Measurements from ENCODE around the gene HOXC11.

The HOXC11 gene

DNA sequence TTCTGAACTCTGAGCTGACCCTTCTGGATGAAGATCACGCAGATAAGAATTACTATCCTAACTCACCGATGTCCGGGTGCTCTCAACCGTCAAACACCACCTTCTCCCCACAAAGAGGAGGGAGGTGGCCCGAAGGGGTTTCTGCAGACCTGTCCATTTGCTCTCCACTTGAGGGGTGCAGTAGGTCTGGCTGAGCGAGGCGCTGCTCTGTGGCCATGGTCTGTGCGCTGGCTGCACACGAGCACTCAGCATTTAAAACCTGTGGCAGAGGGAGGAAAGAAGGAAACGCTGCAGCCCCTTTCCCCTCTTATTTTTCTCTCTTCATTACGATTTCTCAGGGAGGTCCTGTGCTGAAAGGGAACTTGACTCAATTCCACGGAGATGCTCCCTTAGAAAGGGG is 35.8 kb upstream of the HOXC11 start:
- no peak overlapping the region for H3K9ac ChIP-seq (ENCODE audit: low read length)
- no peaks in the 10 kb centered on the region for H3K36me3 ChIP-seq (ENCODE audit: insufficient read depth, low read length)
- H3K27me3 ChIP-seq (ENCODE audit: control insufficient read depth in 1 of 2, insufficient read depth in 2 of 2, low read length in 2 of 2), result peaks cover 91 to 98% of the 10 kb centered on the region in 2 donors
- H3K27ac ChIP-seq (ENCODE audit: low read depth, low read length), result no peak overlapping the region
- no peaks in the 10 kb centered on the region for H3K9me3 ChIP-seq (ENCODE audit: low read length)
- H3K4me1 ChIP-seq (ENCODE audit: insufficient read depth, low read length), result peaks cover 10% of the 10 kb centered on the region
- no peak overlapping the region for H3K4me3 ChIP-seq (ENCODE audit: low read depth in 1 of 2, low read length in 2 of 2)

GRCh38 chr12:53937596-53938325 is 35.2 kb upstream of the HOXC11 start:
- Histone ChIP-seq H3K27ac (ENCODE audit: low read depth, low read length) (no peak overlapping the region), H3K9me3 (ENCODE audit: low read length) (no peaks in the 10 kb centered on the region), H3K36me3 (ENCODE audit: insufficient read depth, low read length) (no peaks in the 10 kb centered on the region), H3K4me3 (ENCODE audit: low read depth in 1 of 2, low read length in 2 of 2) (no peak overlapping the region), H3K27me3 (ENCODE audit: control insufficient read depth in 1 of 2, insufficient read depth in 2 of 2, low read length in 2 of 2) (peaks cover 89 to 98% of the 10 kb centered on the region in 2 donors), H3K9ac (ENCODE audit: low read length) (no peak overlapping the region), H3K4me1 (ENCODE audit: insufficient read depth, low read length) (peaks cover 10% of the 10 kb centered on the region)

DNA sequence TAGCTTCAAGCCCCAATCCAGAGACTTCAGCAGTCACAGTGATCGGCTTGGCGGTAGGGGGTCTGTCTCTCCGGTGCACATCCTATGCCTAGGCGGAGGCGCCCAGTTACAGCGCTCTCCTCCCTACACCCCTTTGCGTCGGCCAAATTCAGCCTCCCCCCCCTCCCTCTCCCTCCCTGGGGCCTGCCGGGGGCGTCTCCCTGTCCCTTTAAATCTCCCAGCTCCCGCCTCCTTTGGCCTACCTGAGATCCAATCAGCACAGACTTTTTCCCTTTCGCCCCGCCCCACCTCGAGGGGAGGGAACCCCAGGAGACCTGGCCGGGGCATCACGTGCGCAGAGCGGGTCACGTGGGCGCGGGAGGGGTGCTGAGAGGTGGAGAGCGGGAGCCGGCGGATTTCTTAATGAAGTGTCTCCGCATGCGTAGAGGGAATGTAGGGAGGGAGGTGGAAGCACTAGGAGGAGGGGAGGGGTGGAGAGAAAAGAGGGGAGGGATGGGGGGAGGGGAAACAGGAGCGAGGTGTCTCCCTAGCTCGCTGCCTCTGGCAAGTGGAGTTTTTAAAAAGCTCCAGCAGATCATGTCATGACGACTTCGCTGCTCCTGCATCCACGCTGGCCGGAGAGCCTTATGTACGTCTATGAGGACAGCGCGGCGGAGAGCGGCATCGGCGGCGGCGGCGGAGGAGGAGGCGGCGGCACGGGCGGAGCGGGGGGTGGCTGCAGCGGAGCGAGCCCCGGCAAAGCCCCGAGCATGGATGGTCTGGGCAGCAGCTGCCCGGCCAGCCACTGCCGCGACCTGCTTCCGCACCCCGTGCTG is 34.4 kb upstream of the HOXC11 start, which contains the start of gene HOXC13:
HOXC13 (plus strand) TSS at position 506 of the 815 bp plus-strand sequence; CDS start at position 582, 76 bp downstream.
- Histone ChIP-seq H3K9ac (ENCODE audit: low read length) (no peak within 1 kb of the TSS), H3K4me1 (ENCODE audit: insufficient read depth, low read length) (peaks cover 10% of the 10 kb centered on the region), H3K36me3 (ENCODE audit: insufficient read depth, low read length) (no peaks in the 10 kb centered on the region), H3K4me3 (ENCODE audit: low read depth in 1 of 2, low read length in 2 of 2) (no peak within 1 kb of the TSS), H3K27me3 (ENCODE audit: control insufficient read depth in 1 of 2, insufficient read depth in 2 of 2, low read length in 2 of 2) (peaks cover 92 to 98% of the 10 kb centered on the region in 2 donors), H3K27ac (ENCODE audit: low read depth, low read length) (no peak within 1 kb of the TSS), H3K9me3 (ENCODE audit: low read length) (no peaks in the 10 kb centered on the region)

GRCh38 chr12:53939141-53940108 is 33.5 kb upstream of the HOXC11 start:
- Histone ChIP-seq H3K9me3 (ENCODE audit: low read length) (no peaks in the 10 kb centered on the region), H3K36me3 (ENCODE audit: insufficient read depth, low read length) (no peaks in the 10 kb centered on the region), H3K4me1 (ENCODE audit: insufficient read depth, low read length) (peaks cover 10% of the 10 kb centered on the region), H3K4me3 (ENCODE audit: low read depth in 1 of 2, low read length in 2 of 2) (no peak overlapping the region), H3K27ac (ENCODE audit: low read depth, low read length) (no peak overlapping the region), H3K9ac (ENCODE audit: low read length) (no peak overlapping the region), H3K27me3 (ENCODE audit: control insufficient read depth in 1 of 2, insufficient read depth in 2 of 2, low read length in 2 of 2) (peaks cover 94 to 98% of the 10 kb centered on the region in 2 donors)

DNA sequence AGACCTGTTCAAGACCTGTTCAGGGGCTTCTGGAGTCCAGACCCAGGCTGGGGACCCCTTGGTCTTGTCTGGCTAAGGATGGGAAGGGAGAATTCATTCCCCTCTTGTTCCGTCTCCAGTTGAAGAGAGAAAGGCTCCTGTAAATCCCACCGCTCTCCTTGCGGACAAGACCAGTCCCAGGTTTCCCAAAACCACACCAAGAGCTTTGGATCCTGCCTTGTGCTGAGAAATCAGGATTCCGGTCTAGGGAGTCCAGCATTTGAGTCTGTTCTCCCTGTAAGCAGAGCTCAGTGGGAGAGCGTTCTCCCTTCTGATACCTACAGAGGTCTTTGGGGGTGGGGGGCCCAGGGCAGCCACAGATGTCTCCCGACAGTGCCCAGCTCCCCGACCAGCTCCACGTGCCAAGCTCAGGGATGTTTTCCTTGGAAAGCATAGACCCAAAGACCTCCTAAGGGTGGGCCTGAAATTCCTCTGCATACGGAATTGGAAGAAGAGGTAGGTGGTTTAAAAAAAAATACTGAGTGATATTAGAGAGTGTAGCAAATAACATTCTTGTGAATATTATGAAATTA is 32.4 kb upstream of the HOXC11 start:
- H3K9ac ChIP-seq (ENCODE audit: low read length), result no peak overlapping the region
- H3K27me3 ChIP-seq (ENCODE audit: control insufficient read depth in 1 of 2, insufficient read depth in 2 of 2, low read length in 2 of 2), result peaks cover 94 to 98% of the 10 kb centered on the region in 2 donors
- no peak overlapping the region for H3K27ac ChIP-seq (ENCODE audit: low read depth, low read length)
- no peaks in the 10 kb centered on the region for H3K36me3 ChIP-seq (ENCODE audit: insufficient read depth, low read length)
- H3K9me3 ChIP-seq (ENCODE audit: low read length), result no peaks in the 10 kb centered on the region
- no peak overlapping the region for H3K4me3 ChIP-seq (ENCODE audit: low read depth in 1 of 2, low read length in 2 of 2)
- H3K4me1 ChIP-seq (ENCODE audit: insufficient read depth, low read length), result peaks cover 7% of the 10 kb centered on the region

GRCh38 chr12:53941187-53941586 is 31.7 kb upstream of the HOXC11 start:
- H3K36me3 ChIP-seq (ENCODE audit: insufficient read depth, low read length), result no peaks in the 10 kb centered on the region

GRCh38 chr12:53941750-53942149 is 31.2 kb upstream of the HOXC11 start:
- H3K27ac ChIP-seq (ENCODE audit: low read depth, low read length), result no peak overlapping the region
- H3K27me3 ChIP-seq (ENCODE audit: control insufficient read depth in 1 of 2, insufficient read depth in 2 of 2, low read length in 2 of 2), result peaks cover 95 to 98% of the 10 kb centered on the region in 2 donors
- H3K9me3 ChIP-seq (ENCODE audit: low read length), result no peaks in the 10 kb centered on the region
- no peaks in the 10 kb centered on the region for H3K36me3 ChIP-seq (ENCODE audit: insufficient read depth, low read length)
- H3K4me3 ChIP-seq (ENCODE audit: low read depth in 1 of 2, low read length in 2 of 2), result no peak overlapping the region
- peaks cover 4% of the 10 kb centered on the region for H3K4me1 ChIP-seq (ENCODE audit: insufficient read depth, low read length)
- H3K9ac ChIP-seq (ENCODE audit: low read length), result no peak overlapping the region

More at GRCh38 chr12:53941187-53941586, 31.7 kb upstream of the HOXC11 start:
- Histone ChIP-seq H3K4me1 (ENCODE audit: insufficient read depth, low read length) (peaks cover 4% of the 10 kb centered on the region), H3K4me3 (ENCODE audit: low read depth in 1 of 2, low read length in 2 of 2) (no peak overlapping the region), H3K27ac (ENCODE audit: low read depth, low read length) (no peak overlapping the region), H3K9me3 (ENCODE audit: low read length) (no peaks in the 10 kb centered on the region), H3K9ac (ENCODE audit: low read length) (no peak overlapping the region), H3K27me3 (ENCODE audit: control insufficient read depth in 1 of 2, insufficient read depth in 2 of 2, low read length in 2 of 2) (peaks cover 95 to 98% of the 10 kb centered on the region in 2 donors)

GRCh38 chr12:53942467-53942997 is 30.4 kb upstream of the HOXC11 start:
- H3K27me3 ChIP-seq (ENCODE audit: control insufficient read depth in 1 of 2, insufficient read depth in 2 of 2, low read length in 2 of 2), result peaks cover 91 to 98% of the 10 kb centered on the region in 2 donors
- no peak overlapping the region for H3K27ac ChIP-seq (ENCODE audit: low read depth, low read length)
- no peak overlapping the region for H3K9ac ChIP-seq (ENCODE audit: low read length)
- H3K9me3 ChIP-seq (ENCODE audit: low read length), result no peaks in the 10 kb centered on the region
- H3K36me3 ChIP-seq (ENCODE audit: insufficient read depth, low read length), result no peaks in the 10 kb centered on the region
- peaks cover 4% of the 10 kb centered on the region for H3K4me1 ChIP-seq (ENCODE audit: insufficient read depth, low read length)
- no peak overlapping the region for H3K4me3 ChIP-seq (ENCODE audit: low read depth in 1 of 2, low read length in 2 of 2)

- peaks cover 92 to 98% of the 10 kb centered on the region in 2 donors for H3K27me3 ChIP-seq (ENCODE audit: control insufficient read depth in 1 of 2, insufficient read depth in 2 of 2, low read length in 2 of 2)
- H3K4me3 ChIP-seq (ENCODE audit: low read depth in 1 of 2, low read length in 2 of 2), result no peak overlapping the region
- no peak overlapping the region for H3K9ac ChIP-seq (ENCODE audit: low read length)
- H3K4me1 ChIP-seq (ENCODE audit: insufficient read depth, low read length), result no peaks in the 10 kb centered on the region
- H3K36me3 ChIP-seq (ENCODE audit: insufficient read depth, low read length), result no peaks in the 10 kb centered on the region
- H3K27ac ChIP-seq (ENCODE audit: low read depth, low read length), result no peak overlapping the region
- H3K9me3 ChIP-seq (ENCODE audit: low read length), result no peaks in the 10 kb centered on the region
Measured at GRCh38 chr12:53944209-53944608, 28.7 kb upstream of the HOXC11 start.

DNA sequence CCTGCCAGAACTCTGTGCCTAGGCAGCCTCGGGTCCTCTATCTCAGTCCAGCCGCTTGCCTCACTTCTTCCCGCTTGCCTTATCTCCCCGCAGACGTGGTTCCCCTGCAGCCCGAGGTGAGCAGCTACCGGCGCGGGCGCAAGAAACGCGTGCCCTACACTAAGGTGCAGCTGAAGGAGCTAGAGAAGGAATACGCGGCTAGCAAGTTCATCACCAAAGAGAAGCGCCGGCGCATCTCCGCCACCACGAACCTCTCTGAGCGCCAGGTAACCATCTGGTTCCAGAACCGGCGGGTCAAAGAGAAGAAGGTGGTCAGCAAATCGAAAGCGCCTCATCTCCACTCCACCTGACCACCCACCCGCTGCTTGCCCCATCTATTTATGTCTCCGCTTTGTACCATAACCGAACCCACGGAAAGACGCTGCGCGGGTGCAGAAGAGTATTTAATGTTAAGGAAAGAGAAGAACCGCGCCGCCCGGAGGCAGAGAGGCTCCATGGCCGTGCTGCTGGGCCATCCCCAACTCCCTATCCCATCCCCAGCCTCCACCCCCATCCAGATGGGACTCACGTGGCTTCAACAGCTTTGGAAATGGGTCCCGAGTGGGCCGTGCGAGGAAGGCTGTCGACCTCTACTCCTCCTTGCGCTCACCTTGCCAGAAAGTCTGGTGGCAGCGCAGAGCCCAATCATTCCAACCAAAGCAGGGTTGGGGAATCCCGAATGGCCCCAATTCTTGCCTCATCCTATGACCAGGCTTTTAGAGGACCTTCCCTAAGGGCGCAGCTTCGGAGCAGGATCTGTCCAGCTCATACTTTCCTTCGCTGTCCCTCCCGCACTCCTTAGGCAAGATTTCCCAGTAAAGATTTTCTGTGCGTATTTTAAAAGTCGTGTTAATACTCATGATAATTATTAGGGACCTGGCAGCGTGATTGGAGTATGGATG is 27.7 kb upstream of the HOXC11 start:
- Histone ChIP-seq H3K36me3 (ENCODE audit: insufficient read depth, low read length) (no peaks in the 10 kb centered on the region), H3K27me3 (ENCODE audit: control insufficient read depth in 1 of 2, insufficient read depth in 2 of 2, low read length in 2 of 2) (peaks cover 91 to 98% of the 10 kb centered on the region in 2 donors), H3K9ac (ENCODE audit: low read length) (no peak overlapping the region)

More for the DNA sequence above, 27.7 kb upstream of the HOXC11 start:
- H3K27ac ChIP-seq (ENCODE audit: low read depth, low read length), result no peak overlapping the region
- H3K4me3 ChIP-seq (ENCODE audit: low read depth in 1 of 2, low read length in 2 of 2), result no peak overlapping the region
- H3K4me1 ChIP-seq (ENCODE audit: insufficient read depth, low read length), result no peaks in the 10 kb centered on the region
- H3K9me3 ChIP-seq (ENCODE audit: low read length), result no peaks in the 10 kb centered on the region
